Measurements from ENCODE around the gene ATP11A.
A peak's percentile ranks its signal among the peaks of the same experiment; 100 is the strongest.

ATP11A gene

DNA sequence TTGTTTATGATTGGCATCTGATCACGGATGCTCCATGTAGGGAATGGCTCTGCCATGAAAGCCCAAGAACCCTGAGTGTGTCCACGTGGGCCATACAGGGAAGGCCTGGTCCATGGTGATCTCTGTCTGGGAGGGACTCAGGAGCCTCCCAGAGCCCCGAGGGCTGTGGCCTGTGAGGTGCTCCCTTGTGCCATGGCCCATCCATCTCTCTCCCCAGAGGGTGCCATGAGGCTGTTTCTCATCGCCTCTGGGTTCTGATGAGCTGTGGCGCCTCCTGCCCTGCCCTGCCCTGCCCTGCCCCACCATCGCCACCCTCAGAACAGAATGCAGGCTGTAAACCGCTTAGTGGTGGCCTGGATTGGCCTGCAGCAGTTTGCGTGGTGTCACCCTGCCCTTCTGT, 83.1 kb downstream of the ATP11A start:
- Histone ChIP-seq H4K91ac (ENCODE audit: low read length) (no peak overlapping the region), H2BK5ac (ENCODE audit: low read depth, low read length, poor library complexity, severe bottlenecking) (no peak overlapping the region), H3K9ac (ENCODE audit: low read length) (no peak overlapping the region), H3K27ac (ENCODE audit: low read length, poor library complexity, severe bottlenecking) (no peak overlapping the region), H3K9me3 (ENCODE audit: control insufficient read depth, low read length) (no peaks in the 10 kb centered on the region), H3K79me1 (replicated peaks; ENCODE audit: low read length, poor library complexity, severe bottlenecking) (peaks cover 51% of the 10 kb centered on the region), H4K8ac (ENCODE audit: low read length) (no peak overlapping the region), H3K23ac (ENCODE audit: low read length in 2 of 2) (no peak overlapping the region), H3K4me3 (ENCODE audit: insufficient read depth in 1 of 2, low read depth in 1 of 2, low read length in 2 of 2) (peak overlapping the region in 1 of 2 experiments; percentile 33), H3K36me3 (ENCODE audit: control insufficient read depth in 1 of 2, insufficient read depth in 2 of 2, low read depth in 1 of 2, low read length in 2 of 2) (peaks cover 0 to 20% of the 10 kb centered on the region in 2 experiments), H3K4ac (ENCODE audit: low read depth in 1 of 2, low read length in 2 of 2) (no peak overlapping the region), H3K4me1 (ENCODE audit: control insufficient read depth, insufficient read depth, low read depth, low read length) (peaks cover 6% of the 10 kb centered on the region), H2BK120ac (ENCODE audit: low read depth, low read length) (no peak overlapping the region), H2BK12ac (ENCODE audit: low read length in 2 of 2) (no peak overlapping the region), H2AK5ac (ENCODE audit: low read length, severe bottlenecking) (no peak overlapping the region), H3K4me2 (ENCODE audit: low read length, poor library complexity, severe bottlenecking) (no peak overlapping the region), H2AFZ (ENCODE audit: low read depth, low read length) (no peak overlapping the region), H3K18ac (ENCODE audit: low read depth in 1 of 2, low read length in 2 of 2) (no peak overlapping the region), H3K14ac (ENCODE audit: low read length in 2 of 2) (no peak overlapping the region), H2BK15ac (ENCODE audit: low read depth, poor library complexity, severe bottlenecking) (no peak overlapping the region), H3K27me3 (ENCODE audit: control insufficient read depth in 1 of 2, insufficient read depth in 1 of 2, low read length in 2 of 2) (no peaks in the 10 kb centered on the region)
- no peak for DNase-seq
- 91% methylated on average over 8 of the region's 8 CpGs for WGBS

DNA sequence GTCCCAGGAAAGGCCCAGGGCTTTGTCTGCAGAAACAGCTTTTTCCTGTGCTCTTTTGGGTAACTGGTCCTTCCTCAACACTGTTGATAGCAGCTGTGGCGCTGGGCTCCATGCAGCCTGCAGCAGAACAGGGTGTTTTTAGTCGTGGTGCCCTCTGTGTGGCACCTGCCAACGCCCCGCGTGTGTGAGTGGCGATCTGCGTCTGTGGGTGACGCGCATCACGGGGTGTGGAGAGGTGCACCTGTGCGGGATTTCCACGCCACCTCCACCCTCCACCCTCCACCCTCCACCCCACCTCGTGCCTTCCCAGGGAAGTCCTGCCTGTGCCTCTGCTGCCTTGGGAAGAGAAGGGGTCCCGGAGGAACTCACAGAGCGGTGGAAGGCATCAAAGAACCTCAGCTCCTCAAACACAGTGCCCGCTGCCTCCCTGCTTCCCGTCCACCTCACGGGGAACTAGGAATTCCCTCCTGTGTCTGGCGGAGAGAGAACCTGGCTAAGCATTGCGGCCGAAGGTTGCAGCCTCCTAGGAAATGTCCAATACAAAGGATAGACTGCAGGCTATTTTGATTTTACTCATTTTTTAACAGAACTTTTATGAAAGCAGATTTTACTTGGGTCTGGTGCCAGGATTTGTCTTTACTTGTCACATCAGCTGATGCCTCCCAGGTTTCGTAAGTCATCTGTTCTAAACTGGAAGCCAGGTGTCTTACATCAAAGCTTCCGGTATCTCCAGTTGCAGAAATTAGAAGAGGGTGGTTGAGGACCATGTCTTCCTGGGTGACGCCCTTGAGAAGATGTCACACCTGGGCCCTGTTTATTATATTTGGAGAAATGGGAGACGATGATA, 84.0 kb downstream of the ATP11A start:
- DNase-seq: no peak
- H2AFZ ChIP-seq (ENCODE audit: low read depth, low read length): no peak overlapping the region
- no peak overlapping the region for H3K4me3 ChIP-seq (ENCODE audit: insufficient read depth in 1 of 2, low read depth in 1 of 2, low read length in 2 of 2)
- H3K14ac ChIP-seq (ENCODE audit: low read length in 2 of 2): no peak overlapping the region
- no peak overlapping the region for H3K9ac ChIP-seq (ENCODE audit: low read length)
- no peak overlapping the region for H4K91ac ChIP-seq (ENCODE audit: low read length)
- no peak overlapping the region for H2BK12ac ChIP-seq (ENCODE audit: low read length in 2 of 2)
- H3K79me1 ChIP-seq (replicated peaks; ENCODE audit: low read length, poor library complexity, severe bottlenecking): peaks cover 44% of the 10 kb centered on the region
- WGBS: 94% methylated on average over 25 of the region's 25 CpGs
- no peak overlapping the region for H3K18ac ChIP-seq (ENCODE audit: low read depth in 1 of 2, low read length in 2 of 2)
- H2BK5ac ChIP-seq (ENCODE audit: low read depth, low read length, poor library complexity, severe bottlenecking): no peak overlapping the region
- no peak overlapping the region for H3K23ac ChIP-seq (ENCODE audit: low read length in 2 of 2)
- no peak overlapping the region for H3K27ac ChIP-seq (ENCODE audit: low read length, poor library complexity, severe bottlenecking)
- H3K4me1 ChIP-seq (ENCODE audit: control insufficient read depth, insufficient read depth, low read depth, low read length): peaks cover 6% of the 10 kb centered on the region
- no peak overlapping the region for H4K8ac ChIP-seq (ENCODE audit: low read length)
- no peak overlapping the region for H3K4me2 ChIP-seq (ENCODE audit: low read length, poor library complexity, severe bottlenecking)
- peaks cover 0 to 17% of the 10 kb centered on the region in 2 experiments for H3K36me3 ChIP-seq (ENCODE audit: control insufficient read depth in 1 of 2, insufficient read depth in 2 of 2, low read depth in 1 of 2, low read length in 2 of 2)
- H3K27me3 ChIP-seq (ENCODE audit: control insufficient read depth in 1 of 2, insufficient read depth in 1 of 2, low read length in 2 of 2): no peaks in the 10 kb centered on the region
- no peaks in the 10 kb centered on the region for H3K9me3 ChIP-seq (ENCODE audit: control insufficient read depth, low read length)
- H2BK120ac ChIP-seq (ENCODE audit: low read depth, low read length): no peak overlapping the region
- no peak overlapping the region for H3K4ac ChIP-seq (ENCODE audit: low read depth in 1 of 2, low read length in 2 of 2)
- H2AK5ac ChIP-seq (ENCODE audit: low read length, severe bottlenecking): no peak overlapping the region
- H2BK15ac ChIP-seq (ENCODE audit: low read depth, poor library complexity, severe bottlenecking): no peak overlapping the region

DNA sequence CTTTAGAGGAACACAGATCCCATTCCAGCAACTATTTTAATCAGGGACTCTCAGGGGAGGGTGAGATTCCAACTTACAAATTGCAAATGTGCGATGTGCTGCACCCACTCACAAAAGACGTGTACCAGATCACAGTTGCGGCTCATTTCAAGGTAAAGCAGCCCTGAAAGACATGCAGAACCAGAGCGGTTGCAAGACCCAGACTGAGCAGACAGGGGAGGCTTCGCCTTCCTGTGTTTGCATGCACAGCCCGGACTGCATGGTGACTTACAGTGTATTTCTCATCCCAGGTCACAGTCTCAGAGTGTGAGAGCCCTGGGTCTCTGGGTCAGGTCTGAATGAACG, 84.6 kb downstream of the ATP11A start:
- Histone ChIP-seq H3K36me3 (ENCODE audit: control insufficient read depth in 1 of 2, insufficient read depth in 2 of 2, low read depth in 1 of 2, low read length in 2 of 2) (peaks cover 0 to 17% of the 10 kb centered on the region in 2 experiments), H2BK12ac (ENCODE audit: low read length in 2 of 2) (no peak overlapping the region), H4K8ac (ENCODE audit: low read length) (no peak overlapping the region), H3K4me1 (ENCODE audit: control insufficient read depth, insufficient read depth, low read depth, low read length) (peaks cover 6% of the 10 kb centered on the region), H3K4me3 (ENCODE audit: insufficient read depth in 1 of 2, low read depth in 1 of 2, low read length in 2 of 2) (no peak overlapping the region), H2BK5ac (ENCODE audit: low read depth, low read length, poor library complexity, severe bottlenecking) (no peak overlapping the region), H3K9ac (ENCODE audit: low read length) (no peak overlapping the region), H2BK120ac (ENCODE audit: low read depth, low read length) (no peak overlapping the region), H3K23ac (ENCODE audit: low read length in 2 of 2) (no peak overlapping the region), H3K79me1 (replicated peaks; ENCODE audit: low read length, poor library complexity, severe bottlenecking) (peaks cover 39% of the 10 kb centered on the region), H3K18ac (ENCODE audit: low read depth in 1 of 2, low read length in 2 of 2) (no peak overlapping the region), H2AK5ac (ENCODE audit: low read length, severe bottlenecking) (no peak overlapping the region), H2BK15ac (ENCODE audit: low read depth, poor library complexity, severe bottlenecking) (no peak overlapping the region), H3K4ac (ENCODE audit: low read depth in 1 of 2, low read length in 2 of 2) (no peak overlapping the region), H3K27ac (ENCODE audit: low read length, poor library complexity, severe bottlenecking) (no peak overlapping the region), H4K91ac (ENCODE audit: low read length) (no peak overlapping the region), H3K4me2 (ENCODE audit: low read length, poor library complexity, severe bottlenecking) (no peak overlapping the region), H3K14ac (ENCODE audit: low read length in 2 of 2) (no peak overlapping the region), H2AFZ (ENCODE audit: low read depth, low read length) (no peak overlapping the region), H3K27me3 (ENCODE audit: control insufficient read depth in 1 of 2, insufficient read depth in 1 of 2, low read length in 2 of 2) (no peaks in the 10 kb centered on the region), H3K9me3 (ENCODE audit: control insufficient read depth, low read length) (no peaks in the 10 kb centered on the region)
- no peak for DNase-seq
- WGBS: 91% methylated on average over 7 of the region's 7 CpGs

GRCh38 chr13:112774829-112775565, 85.2 kb downstream of the ATP11A start:
- H3K18ac ChIP-seq (ENCODE audit: low read depth in 1 of 2, low read length in 2 of 2): no peak overlapping the region
- H3K14ac ChIP-seq (ENCODE audit: low read length in 2 of 2): no peak overlapping the region
- 94% methylated on average over 34 of the region's 36 CpGs for WGBS
- H4K91ac ChIP-seq (ENCODE audit: low read length): no peak overlapping the region
- H2BK12ac ChIP-seq (ENCODE audit: low read length in 2 of 2): no peak overlapping the region
- H3K27me3 ChIP-seq (ENCODE audit: control insufficient read depth in 1 of 2, insufficient read depth in 1 of 2, low read length in 2 of 2): no peaks in the 10 kb centered on the region
- no peak overlapping the region for H2BK15ac ChIP-seq (ENCODE audit: low read depth, poor library complexity, severe bottlenecking)
- H2AK5ac ChIP-seq (ENCODE audit: low read length, severe bottlenecking): no peak overlapping the region
- no peak overlapping the region for H2AFZ ChIP-seq (ENCODE audit: low read depth, low read length)
- H2BK120ac ChIP-seq (ENCODE audit: low read depth, low read length): no peak overlapping the region
- H3K4me2 ChIP-seq (ENCODE audit: low read length, poor library complexity, severe bottlenecking): no peak overlapping the region
- peaks cover 0 to 13% of the 10 kb centered on the region in 2 experiments for H3K36me3 ChIP-seq (ENCODE audit: control insufficient read depth in 1 of 2, insufficient read depth in 2 of 2, low read depth in 1 of 2, low read length in 2 of 2)
- H3K9me3 ChIP-seq (ENCODE audit: control insufficient read depth, low read length): no peaks in the 10 kb centered on the region
- no peak overlapping the region for H4K8ac ChIP-seq (ENCODE audit: low read length)
- H2BK5ac ChIP-seq (ENCODE audit: low read depth, low read length, poor library complexity, severe bottlenecking): no peak overlapping the region
- H3K79me1 ChIP-seq (replicated peaks; ENCODE audit: low read length, poor library complexity, severe bottlenecking): peaks cover 34% of the 10 kb centered on the region
- H3K23ac ChIP-seq (ENCODE audit: low read length in 2 of 2): no peak overlapping the region
- no peak overlapping the region for H3K4me3 ChIP-seq (ENCODE audit: insufficient read depth in 1 of 2, low read depth in 1 of 2, low read length in 2 of 2)
- H3K9ac ChIP-seq (ENCODE audit: low read length): no peak overlapping the region
- no peak overlapping the region for H3K4ac ChIP-seq (ENCODE audit: low read depth in 1 of 2, low read length in 2 of 2)
- no peak for DNase-seq
- no peak overlapping the region for H3K27ac ChIP-seq (ENCODE audit: low read length, poor library complexity, severe bottlenecking)
- H3K4me1 ChIP-seq (ENCODE audit: control insufficient read depth, insufficient read depth, low read depth, low read length): peaks cover 6% of the 10 kb centered on the region

All from mesenchymal stem cell (in vitro differentiated cells and primary cell).